GM12891 (cell line): ENCODE data around the gene KDM5B.

Experiments used
- DNase-seq: peaks from one replicate; pipeline ENCODE4 v3.0.0; 2011; ENCODE audit warnings: low spot score; ENCODE audit not compliant: insufficient read length
- FAIRE-seq: peaks from 2 replicates; lab custom pipeline; 2011; peaks lifted over from hg19 to GRCh38; lab: Jason Lieb, UNC
- PAX5 ChIP-seq: IDR thresholded peaks from 2 replicates; pipeline ENCODE4 v1.6.1; 2011; ENCODE audit warnings: low read length, moderate library complexity, mild to moderate bottlenecking; ENCODE audit not compliant: insufficient read depth, severe bottlenecking
- POLR2A ChIP-seq: IDR thresholded peaks from 2 replicates; pipeline ENCODE4 v1.6.1; 2011; ENCODE audit warnings: low read depth, low read length, control low read depth
- POLR2AphosphoS5 ChIP-seq: IDR thresholded peaks from 2 replicates; pipeline ENCODE4 v1.6.1; 2011; ENCODE audit warnings: low read depth, low read length, control low read depth
- POU2F2 ChIP-seq: IDR thresholded peaks from 2 replicates; pipeline ENCODE4 v1.6.1; 2011; ENCODE audit warnings: low read depth, mild to moderate bottlenecking, control low read depth, low read length, moderate library complexity
- SPI1 ChIP-seq: IDR thresholded peaks from 2 replicates; pipeline ENCODE4 v1.6.1; 2011; ENCODE audit warnings: low read depth, low read length, control low read depth
- TAF1 ChIP-seq: IDR thresholded peaks from 2 replicates; pipeline ENCODE4 v1.6.1; 2011; ENCODE audit warnings: low read depth, low read length, control low read depth

KDM5B gene

GRCh38 chr1:202815120-202815519, 6.9 kb upstream of the KDM5B start:
- no peak for DNase-seq
- TF ChIP-seq POU2F2, result no peak
- no peak for TF ChIP-seq POLR2AphosphoS5
- no peak for TF ChIP-seq SPI1
- no peak for TF ChIP-seq PAX5
- no peak for TF ChIP-seq TAF1
- TF ChIP-seq POLR2A, result no peak
- FAIRE-seq, result no peak

DNA sequence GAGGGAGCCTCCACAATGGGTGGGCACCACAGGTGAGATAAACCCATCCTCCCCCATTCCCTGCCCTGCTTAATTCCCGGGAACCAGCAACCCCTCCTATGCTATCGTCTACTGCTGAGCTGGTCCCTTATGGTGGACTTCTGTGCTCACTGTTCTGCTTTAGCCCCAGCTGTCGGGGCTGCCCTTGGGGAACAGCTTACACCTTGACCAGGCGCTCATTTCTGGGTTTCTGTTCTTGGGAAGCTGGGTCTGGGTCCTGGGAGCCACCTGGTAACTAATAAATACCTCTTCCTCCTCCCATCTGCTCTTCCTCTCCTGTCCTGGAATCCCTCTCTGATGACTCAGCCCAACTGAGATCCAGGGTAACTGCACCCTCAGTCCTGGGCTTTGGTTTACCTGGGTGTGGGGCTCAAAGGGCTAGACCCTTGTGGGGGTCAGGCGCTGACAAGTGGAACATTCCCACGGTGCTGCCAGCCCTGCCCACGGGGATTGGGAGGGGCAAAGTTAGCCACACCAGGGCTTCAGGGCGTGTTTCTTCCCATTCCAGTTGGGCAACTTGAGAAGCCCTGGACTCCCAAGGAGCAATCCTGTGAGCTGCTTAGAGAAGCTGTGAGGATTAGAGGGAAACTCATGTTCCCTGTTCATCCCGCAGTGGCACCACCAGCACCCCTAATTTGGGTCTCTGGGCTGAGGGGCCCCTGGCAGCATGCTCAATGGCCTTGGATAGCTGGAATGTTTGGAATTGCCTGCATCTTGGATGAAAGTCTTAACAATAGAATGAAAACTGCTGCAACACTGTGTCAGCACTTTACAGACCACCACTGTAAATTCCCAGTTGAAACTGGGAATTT, 4.2 kb upstream of the KDM5B start:
- DNase-seq, result no peak
- no peak for FAIRE-seq
- TF ChIP-seq POLR2A (no peak), TAF1 (no peak), SPI1 (no peak)

GRCh38 chr1:202811296-202812175, 3.3 kb upstream of the KDM5B start:
- FAIRE-seq (peak; percentile 45), DNase-seq (no peak)
- no peak for TF ChIP-seq POLR2AphosphoS5
- TF ChIP-seq PAX5, result no peak
- no peak for TF ChIP-seq TAF1
- 0 out of 2 replicates have a peak, but pooled peaks have one; percentile 9 for TF ChIP-seq POLR2A
- TF ChIP-seq POU2F2, result no peak
- no peak for TF ChIP-seq SPI1

- DNase-seq (peak; percentile 96), FAIRE-seq (no peak)
- no peak for TF ChIP-seq PAX5
- TF ChIP-seq SPI1, result no peak
- TF ChIP-seq POU2F2, result peak; percentile 21; the same call in 1 of the 2 replicates
- peak; percentile 78 for TF ChIP-seq POLR2A
- no peak for TF ChIP-seq TAF1
- TF ChIP-seq POLR2AphosphoS5, result peak; percentile 72; the same call in 1 of the 2 replicates
Observed at GRCh38 chr1:202810615-202811295, 2.5 kb upstream of the KDM5B start, which contains the start of gene PCAT6. Gene PCAT6, plus strand, starts transcription at chr1:202810954.

DNA sequence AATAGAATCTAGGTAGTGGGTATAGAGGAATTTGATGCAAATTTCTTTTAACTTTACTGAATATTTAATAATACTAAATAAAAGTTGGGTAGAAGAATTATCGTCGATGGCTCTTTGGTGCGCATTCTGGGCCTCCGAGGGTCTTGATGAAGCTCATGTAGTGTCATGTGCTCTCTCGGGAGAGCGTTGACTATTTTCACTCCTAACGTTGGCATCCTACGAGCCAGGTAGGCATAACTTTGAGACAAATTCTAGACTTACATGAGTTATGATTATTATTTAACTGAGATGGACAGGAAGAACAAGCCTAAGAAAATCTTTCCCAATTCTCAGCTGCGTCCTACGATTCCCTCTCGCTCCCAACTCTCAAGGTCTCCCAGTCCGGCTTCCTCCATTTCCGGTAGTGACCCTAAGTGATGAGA, 2.0 kb upstream of the KDM5B start:
- no peak for DNase-seq
- TF ChIP-seq SPI1 (no peak), POU2F2 (no peak), POLR2A (no peak), POLR2AphosphoS5 (no peak), PAX5 (no peak), TAF1 (no peak)
- no peak for FAIRE-seq

- FAIRE-seq (no peak), DNase-seq (no peak)
- TF ChIP-seq POLR2A (no peak), SPI1 (no peak), POLR2AphosphoS5 (no peak), TAF1 (no peak), PAX5 (no peak), POU2F2 (no peak)
Observed at GRCh38 chr1:202809597-202810159, 1.5 kb upstream of the KDM5B start.

DNA sequence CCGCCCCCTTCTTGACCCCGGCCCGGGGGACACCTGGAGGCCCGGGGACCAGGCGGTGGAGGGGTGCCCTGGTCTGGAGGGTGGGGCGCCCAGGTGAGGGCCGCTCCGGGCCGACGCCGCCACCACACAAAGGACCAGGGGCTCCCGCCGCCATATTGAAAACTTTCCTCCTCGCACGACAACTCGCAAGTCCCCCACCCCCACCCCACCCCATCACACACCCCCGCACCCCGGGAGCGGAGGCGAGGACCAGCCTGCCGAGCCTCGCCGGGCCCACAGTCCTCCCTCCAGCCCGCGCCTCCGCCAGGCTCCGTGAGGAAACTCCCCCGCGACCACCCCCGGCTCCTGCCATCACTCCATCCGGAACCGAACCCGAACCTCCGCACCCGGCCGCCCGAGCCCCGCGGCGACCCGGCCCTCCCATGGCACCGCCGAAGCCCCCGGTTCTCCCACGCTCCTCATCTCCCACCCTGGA, 733 bp downstream of the KDM5B start:
- no peak for TF ChIP-seq POLR2AphosphoS5
- TF ChIP-seq TAF1, result peak; percentile 23; the same call in 1 of the 2 replicates
- no peak for TF ChIP-seq PAX5
- peak; percentile 69 for DNase-seq
- no peak for FAIRE-seq

GRCh38 chr1:202806845-202807450, 1.3 kb downstream of the KDM5B start:
- no peak for TF ChIP-seq PAX5
- TF ChIP-seq POU2F2, result no peak
- no peak for TF ChIP-seq POLR2A
- TF ChIP-seq SPI1, result no peak
- no peak for TF ChIP-seq TAF1
- no peak for TF ChIP-seq POLR2AphosphoS5
- DNase-seq, result no peak
- peak; percentile 26 for FAIRE-seq
